Activated T-helper 17 cell treated with anti-CD3 and anti-CD28 coated beads, Interleukin-2, amount 50 U/mL, for 72 hours (primary cell): ENCODE results near the gene SNX32. TPM values are rescaled to one million over a fixed set of nuclear protein-coding genes. Genes with fewer than 3 reads are reported as not detected.

Experiments used
- ATAC-seq: fragments of 150-1000 bp; cut with Tn5 transposase; replicated peaks from 2 replicates; pipeline ENCODE4 v1.10.0; 2021; ENCODE audit warnings: mild to moderate bottlenecking, moderate library complexity
- H3K27ac Mint-ChIP-seq: one replicate; pipeline ENCODE4 v1.8.0; 2022; ENCODE audit warnings: mixed read lengths
- H3K27me3 Mint-ChIP-seq: one replicate; pipeline ENCODE4 v1.8.0; 2022; ENCODE audit warnings: mixed read lengths
- H3K36me3 Mint-ChIP-seq: one replicate; pipeline ENCODE4 v1.8.0; 2022; ENCODE audit warnings: low read depth, mild to moderate bottlenecking, mixed read lengths
- H3K4me1 Mint-ChIP-seq: one replicate; pipeline ENCODE4 v1.8.0; 2022; ENCODE audit warnings: mixed read lengths
- H3K4me3 Mint-ChIP-seq: one replicate; pipeline ENCODE4 v1.8.0; 2022; ENCODE audit warnings: mild to moderate bottlenecking, mixed read lengths
- H3K9me3 Mint-ChIP-seq: one replicate; pipeline ENCODE4 v1.8.0; 2022; ENCODE audit warnings: mixed read lengths
- total RNA-seq, 2 donors: library from RNA; stranded (reverse); gene quantifications; one replicate each; pipeline ENCODE4 v1.2.3, GENCODE V29; 2022

The SNX32 gene
- total RNA-seq, 2 donors from 2014 or later, result 1.6 to 6.6 TPM

- Mint-ChIP-seq H3K27ac (peak overlapping the region; percentile 67), H3K36me3 (peaks cover 63% of the 10 kb centered on the region), H3K4me3 (peak overlapping the region; percentile 89), H3K4me1 (peaks cover 19% of the 10 kb centered on the region), H3K9me3 (no peaks in the 10 kb centered on the region), H3K27me3 (no peaks in the 10 kb centered on the region)
- ATAC-seq, result no peak
These were observed 20.4 kb downstream of the SNX32 start for GRCh38 chr11:65854161-65854592.

- no peaks in the 10 kb centered on the region for H3K27me3 Mint-ChIP-seq
- peak overlapping the region; percentile 89 for H3K4me3 Mint-ChIP-seq
- peaks cover 19% of the 10 kb centered on the region for H3K4me1 Mint-ChIP-seq
- no peaks in the 10 kb centered on the region for H3K9me3 Mint-ChIP-seq
- peak overlapping the region; percentile 56 for H3K27ac Mint-ChIP-seq
- no peak for ATAC-seq
- H3K36me3 Mint-ChIP-seq, result peaks cover 67% of the 10 kb centered on the region
These were observed 21.4 kb downstream of the SNX32 start for GRCh38 chr11:65854852-65855837.

- Mint-ChIP-seq H3K27me3 (no peaks in the 10 kb centered on the region), H3K9me3 (no peaks in the 10 kb centered on the region), H3K27ac (peak overlapping the region; percentile 97), H3K36me3 (peaks cover 73% of the 10 kb centered on the region), H3K4me1 (peaks cover 19% of the 10 kb centered on the region), H3K4me3 (peak overlapping the region; percentile 89)
- no peak for ATAC-seq
These were observed 22.2 kb downstream of the SNX32 start for GRCh38 chr11:65855927-65856363.

- Mint-ChIP-seq H3K4me1 (peaks cover 19% of the 10 kb centered on the region), H3K9me3 (no peaks in the 10 kb centered on the region), H3K27ac (peak overlapping the region; percentile 97), H3K36me3 (peaks cover 75% of the 10 kb centered on the region), H3K4me3 (peak overlapping the region; percentile 89), H3K27me3 (no peaks in the 10 kb centered on the region)
- peak; percentile 30 for ATAC-seq
These were observed 23.1 kb downstream of the SNX32 start for GRCh38 chr11:65856689-65857499.

- Mint-ChIP-seq H3K27ac (no peak overlapping the region), H3K9me3 (no peaks in the 10 kb centered on the region), H3K4me1 (peaks cover 19% of the 10 kb centered on the region), H3K4me3 (peak overlapping the region; percentile 89), H3K27me3 (no peaks in the 10 kb centered on the region), H3K36me3 (peaks cover 74% of the 10 kb centered on the region)
- ATAC-seq, result no peak
These were observed 23.7 kb downstream of the SNX32 start for GRCh38 chr11:65857500-65857852.

GRCh38 chr11:65857853-65858680 lies 24.3 kb downstream of the SNX32 start, which contains the start of gene CFL1:
Gene CFL1 (minus strand): TSS chr11:65858180. CDS start chr11:65858099, 81 bp downstream.
- no peaks in the 10 kb centered on the region for H3K9me3 Mint-ChIP-seq
- ATAC-seq, result peak; percentile 72

GRCh38 chr11:65858681-65859087 lies 24.9 kb downstream of the SNX32 start:
- ATAC-seq, result no peak
- Mint-ChIP-seq H3K27me3 (no peaks in the 10 kb centered on the region), H3K27ac (peak overlapping the region; percentile 89), H3K4me1 (peaks cover 25% of the 10 kb centered on the region), H3K4me3 (peak overlapping the region; percentile 89), H3K36me3 (peaks cover 78% of the 10 kb centered on the region), H3K9me3 (no peaks in the 10 kb centered on the region)

More at GRCh38 chr11:65857853-65858680, 24.3 kb downstream of the SNX32 start, which contains the start of gene CFL1:
- H3K27ac Mint-ChIP-seq, result peak within 1 kb of the TSS; percentile 97
- H3K4me3 Mint-ChIP-seq, result peak within 1 kb of the TSS; percentile 89
- no peaks in the 10 kb centered on the region for H3K27me3 Mint-ChIP-seq
- H3K4me1 Mint-ChIP-seq, result peaks cover 25% of the 10 kb centered on the region
- H3K36me3 Mint-ChIP-seq, result peaks cover 78% of the 10 kb centered on the region

- peak; percentile 75 for ATAC-seq
- H3K27ac Mint-ChIP-seq, result peak overlapping the region; percentile 89
- H3K27me3 Mint-ChIP-seq, result no peaks in the 10 kb centered on the region
- peak overlapping the region; percentile 89 for H3K4me3 Mint-ChIP-seq
- peaks cover 24% of the 10 kb centered on the region for H3K4me1 Mint-ChIP-seq
- peaks cover 78% of the 10 kb centered on the region for H3K36me3 Mint-ChIP-seq
- H3K9me3 Mint-ChIP-seq, result no peaks in the 10 kb centered on the region
These were observed 25.5 kb downstream of the SNX32 start for GRCh38 chr11:65859095-65859811.

GRCh38 chr11:65859812-65860277 lies 26.1 kb downstream of the SNX32 start:
- H3K27me3 Mint-ChIP-seq, result no peaks in the 10 kb centered on the region
- peak; percentile 0 for ATAC-seq
- peak overlapping the region; percentile 89 for H3K4me3 Mint-ChIP-seq
- peak overlapping the region; percentile 89 for H3K27ac Mint-ChIP-seq
- H3K9me3 Mint-ChIP-seq, result no peaks in the 10 kb centered on the region
- H3K36me3 Mint-ChIP-seq, result peaks cover 77% of the 10 kb centered on the region
- H3K4me1 Mint-ChIP-seq, result peaks cover 18% of the 10 kb centered on the region

GRCh38 chr11:65860278-65861164 lies 26.8 kb downstream of the SNX32 start, which contains the start of gene MUS81:
Gene MUS81 (plus strand): TSS chr11:65860433. CDS start chr11:65860754, 321 bp downstream.
- ATAC-seq, result peak; percentile 43

GRCh38 chr11:65861165-65861505 lies 27.4 kb downstream of the SNX32 start:
- no peak for ATAC-seq
- Mint-ChIP-seq H3K27me3 (no peaks in the 10 kb centered on the region), H3K36me3 (peaks cover 76% of the 10 kb centered on the region), H3K9me3 (no peaks in the 10 kb centered on the region), H3K4me3 (peak overlapping the region; percentile 89), H3K27ac (peak overlapping the region; percentile 89), H3K4me1 (peaks cover 18% of the 10 kb centered on the region)

More at GRCh38 chr11:65860278-65861164, 26.8 kb downstream of the SNX32 start, which contains the start of gene MUS81:
- H3K9me3 Mint-ChIP-seq, result no peaks in the 10 kb centered on the region
- H3K4me3 Mint-ChIP-seq, result peak within 1 kb of the TSS; percentile 89
- H3K4me1 Mint-ChIP-seq, result peaks cover 21% of the 10 kb centered on the region
- peak within 1 kb of the TSS; percentile 89 for H3K27ac Mint-ChIP-seq
- H3K36me3 Mint-ChIP-seq, result peaks cover 77% of the 10 kb centered on the region
- H3K27me3 Mint-ChIP-seq, result no peaks in the 10 kb centered on the region

- H3K9me3 Mint-ChIP-seq, result no peaks in the 10 kb centered on the region
- peak overlapping the region; percentile 89 for H3K27ac Mint-ChIP-seq
These were observed 27.9 kb downstream of the SNX32 start for GRCh38 chr11:65861533-65862183.

More at GRCh38 chr11:65861533-65862183, 27.9 kb downstream of the SNX32 start:
- Mint-ChIP-seq H3K4me3 (peak overlapping the region; percentile 89), H3K36me3 (peaks cover 74% of the 10 kb centered on the region), H3K27me3 (no peaks in the 10 kb centered on the region), H3K4me1 (peaks cover 13% of the 10 kb centered on the region)
- ATAC-seq, result no peak
